Activated CD8-positive, alpha-beta memory T cell treated with anti-CD3 and anti-CD28 coated beads, Interleukin-2, amount 50 U/mL, for 48 hours (primary cell): ENCODE measurements around the gene REXO5.
"Not testable (repeated sequence)": the region's sequence is repeated elsewhere in the genome, so short reads cannot be mapped to it uniquely, and the experiment has no call there.

Source experiments
- DNase-seq: peaks from one replicate; pipeline ENCODE4 v3.0.0-alpha.2; 2020

The REXO5 gene

GRCh38 chr16:20853143-20853542 lies 46.8 kb downstream of the REXO5 start:
- DNase-seq, result no peak

- DNase-seq, result no peak
Observed at GRCh38 chr16:20853981-20854620, 47.8 kb downstream of the REXO5 start.

- DNase-seq, result no peak
Observed at GRCh38 chr16:20854963-20855362, 48.6 kb downstream of the REXO5 start.

GRCh38 chr16:20857281-20857680 lies 51.0 kb downstream of the REXO5 start:
- no peak for DNase-seq

GRCh38 chr16:20859229-20859628 lies 52.9 kb downstream of the REXO5 start:
- no peak for DNase-seq

- no peak for DNase-seq
Observed at GRCh38 chr16:20859699-20860098, 53.4 kb downstream of the REXO5 start.

GRCh38 chr16:20860361-20860760 lies 54.0 kb downstream of the REXO5 start:
- no peak for DNase-seq

- DNase-seq, result not testable (repeated sequence)
Observed at GRCh38 chr16:20860995-20861394, 54.7 kb downstream of the REXO5 start.

GRCh38 chr16:20862162-20862960 lies 56.0 kb downstream of the REXO5 start:
- DNase-seq, result no peak

- not testable (repeated sequence) for DNase-seq
Observed at GRCh38 chr16:20864376-20864775, 58.0 kb downstream of the REXO5 start.

- DNase-seq, result no peak
Observed at GRCh38 chr16:20865420-20866131, 59.2 kb downstream of the REXO5 start.

- DNase-seq, result no peak
Observed at GRCh38 chr16:20866145-20866772, 59.9 kb downstream of the REXO5 start.

GRCh38 chr16:20866801-20867200 lies 60.5 kb downstream of the REXO5 start:
- no peak for DNase-seq

GRCh38 chr16:20867585-20867984 lies 61.3 kb downstream of the REXO5 start:
- no peak for DNase-seq

GRCh38 chr16:20868890-20869289 lies 62.6 kb downstream of the REXO5 start:
- DNase-seq, result no peak

GRCh38 chr16:20870122-20870820 lies 63.9 kb downstream of the REXO5 start:
- DNase-seq, result no peak

GRCh38 chr16:20871258-20871657 lies 64.9 kb downstream of the REXO5 start:
- DNase-seq, result no peak

- DNase-seq, result no peak
Observed at GRCh38 chr16:20871941-20872815, 65.9 kb downstream of the REXO5 start.

- no peak for DNase-seq
Observed at GRCh38 chr16:20873331-20873730, 67.0 kb downstream of the REXO5 start.

GRCh38 chr16:20874088-20874581 lies 67.8 kb downstream of the REXO5 start:
- DNase-seq, result no peak

- no peak for DNase-seq
Observed at GRCh38 chr16:20875355-20875650, 69.0 kb downstream of the REXO5 start.

GRCh38 chr16:20878682-20879147 lies 72.4 kb downstream of the REXO5 start:
- no peak for DNase-seq
